NT2/D1 (cell line): Measurements from ENCODE around the gene NDOR1.
A peak's percentile ranks its signal among the peaks of the same experiment; 100 is the strongest.

Experiments used
- DNase-seq: peaks from one replicate; pipeline ENCODE4 v3.0.0-alpha.2; 2011; ENCODE audit warnings: low read depth, low spot score
- H3K27me3 ChIP-seq: 2 replicates; pipeline ENCODE4 v1.6.0; 2011; ENCODE audit warnings: mild to moderate bottlenecking; ENCODE audit not compliant: insufficient read length, insufficient read depth
- H3K36me3 ChIP-seq: 2 replicates; pipeline ENCODE4 v1.6.1; 2011; ENCODE audit warnings: mild to moderate bottlenecking, low read length, mixed read lengths; ENCODE audit not compliant: insufficient read depth, insufficient read length
- H3K4me1 ChIP-seq: 2 replicates; pipeline ENCODE4 v1.5.1; 2011; ENCODE audit not compliant: insufficient read depth, insufficient read length
- H3K4me3 ChIP-seq: 2 replicates; pipeline ENCODE4 v1.5.1; 2011; ENCODE audit warnings: low read depth; ENCODE audit not compliant: insufficient read length
- H3K9ac ChIP-seq: 2 replicates; pipeline ENCODE4 v1.6.0; 2011; ENCODE audit warnings: low read depth; ENCODE audit not compliant: insufficient read length
- H3K9me3 ChIP-seq: 2 replicates; pipeline ENCODE4 v1.5.1; 2011; ENCODE audit warnings: mild to moderate bottlenecking, low read length; ENCODE audit not compliant: insufficient read depth
- SUZ12 ChIP-seq: IDR thresholded peaks from 2 replicates; pipeline ENCODE4 v1.6.1; 2011; ENCODE audit not compliant: insufficient read length, insufficient read depth; ENCODE audit errors: extremely low read depth
- YY1 ChIP-seq: IDR thresholded peaks from 2 replicates; pipeline ENCODE4 v1.6.1; 2011; ENCODE audit not compliant: insufficient read length, insufficient read depth
- ZNF274 ChIP-seq: IDR thresholded peaks from 2 replicates; pipeline ENCODE4 v1.6.1; 2011; ENCODE audit warnings: mild to moderate bottlenecking, low read depth, low read length

The NDOR1 gene

GRCh38 chr9:137217276-137218211 lies 12.0 kb downstream of the NDOR1 start:
- H3K4me1 ChIP-seq = peaks cover 17% of the 10 kb centered on the region
- H3K4me3 ChIP-seq = no peak overlapping the region
- DNase-seq = no peak

DNA sequence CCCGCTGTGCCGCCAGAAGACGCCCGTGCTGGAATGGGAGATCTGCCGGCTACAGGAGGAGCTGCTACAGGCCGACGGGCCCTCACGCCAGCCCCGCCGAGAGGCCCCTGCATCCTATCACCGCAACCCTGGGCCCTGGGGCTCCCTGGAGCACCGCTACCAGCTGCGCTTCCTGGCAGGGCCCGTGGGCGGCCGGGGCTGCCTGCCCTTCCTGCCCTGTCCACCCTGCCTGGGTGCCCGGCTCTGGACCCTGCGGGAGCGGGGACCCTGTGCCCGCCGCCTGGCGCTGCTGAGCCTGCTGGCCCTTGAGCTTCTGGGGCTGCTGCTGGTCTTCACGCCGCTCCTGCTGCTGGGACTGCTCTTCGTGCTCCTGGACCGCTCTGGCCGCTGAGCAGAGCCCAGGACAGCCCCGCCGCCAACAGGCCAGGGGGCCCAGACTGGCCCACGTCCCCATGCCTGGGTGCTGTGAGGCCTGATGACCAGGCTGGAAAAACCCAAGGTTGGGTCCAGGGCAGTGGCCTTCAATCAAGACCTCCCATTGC lies 12.8 kb downstream of the NDOR1 start:
- H3K36me3 ChIP-seq = peaks cover 63% of the 10 kb centered on the region
- H3K4me1 ChIP-seq = peaks cover 21% of the 10 kb centered on the region
- DNase-seq = no peak
- H3K9me3 ChIP-seq = no peaks in the 10 kb centered on the region
- TF ChIP-seq ZNF274 (no peak), YY1 (no peak), SUZ12 (no peak)
- H3K9ac ChIP-seq = no peak overlapping the region
- peaks cover 13% of the 10 kb centered on the region for H3K27me3 ChIP-seq
- no peak overlapping the region for H3K4me3 ChIP-seq

More at GRCh38 chr9:137217276-137218211, 12.0 kb downstream of the NDOR1 start:
- no peak for TF ChIP-seq YY1
- H3K36me3 ChIP-seq = peaks cover 71% of the 10 kb centered on the region
- peaks cover 7% of the 10 kb centered on the region for H3K27me3 ChIP-seq
- peak overlapping the region; percentile 21 for H3K9ac ChIP-seq
- H3K9me3 ChIP-seq = no peaks in the 10 kb centered on the region

- TF ChIP-seq ZNF274 = no peak
- TF ChIP-seq YY1 = no peak
- no peak for TF ChIP-seq SUZ12
- Histone ChIP-seq H3K36me3 (peaks cover 58% of the 10 kb centered on the region), H3K4me3 (no peak overlapping the region), H3K27me3 (peaks cover 13% of the 10 kb centered on the region), H3K9ac (no peak overlapping the region), H3K4me1 (peaks cover 21% of the 10 kb centered on the region), H3K9me3 (no peaks in the 10 kb centered on the region)
- DNase-seq = no peak
These were observed 13.3 kb downstream of the NDOR1 start for GRCh38 chr9:137218754-137219271.

- no peaks in the 10 kb centered on the region for H3K9me3 ChIP-seq
- no peak overlapping the region for H3K4me3 ChIP-seq
- TF ChIP-seq YY1 (no peak), SUZ12 (no peak)
- peaks cover 23% of the 10 kb centered on the region for H3K4me1 ChIP-seq
- peaks cover 13% of the 10 kb centered on the region for H3K27me3 ChIP-seq
- H3K36me3 ChIP-seq = peaks cover 48% of the 10 kb centered on the region
- DNase-seq = no peak
- H3K9ac ChIP-seq = no peak overlapping the region
These were observed 14.3 kb downstream of the NDOR1 start for GRCh38 chr9:137219757-137220316.

DNA sequence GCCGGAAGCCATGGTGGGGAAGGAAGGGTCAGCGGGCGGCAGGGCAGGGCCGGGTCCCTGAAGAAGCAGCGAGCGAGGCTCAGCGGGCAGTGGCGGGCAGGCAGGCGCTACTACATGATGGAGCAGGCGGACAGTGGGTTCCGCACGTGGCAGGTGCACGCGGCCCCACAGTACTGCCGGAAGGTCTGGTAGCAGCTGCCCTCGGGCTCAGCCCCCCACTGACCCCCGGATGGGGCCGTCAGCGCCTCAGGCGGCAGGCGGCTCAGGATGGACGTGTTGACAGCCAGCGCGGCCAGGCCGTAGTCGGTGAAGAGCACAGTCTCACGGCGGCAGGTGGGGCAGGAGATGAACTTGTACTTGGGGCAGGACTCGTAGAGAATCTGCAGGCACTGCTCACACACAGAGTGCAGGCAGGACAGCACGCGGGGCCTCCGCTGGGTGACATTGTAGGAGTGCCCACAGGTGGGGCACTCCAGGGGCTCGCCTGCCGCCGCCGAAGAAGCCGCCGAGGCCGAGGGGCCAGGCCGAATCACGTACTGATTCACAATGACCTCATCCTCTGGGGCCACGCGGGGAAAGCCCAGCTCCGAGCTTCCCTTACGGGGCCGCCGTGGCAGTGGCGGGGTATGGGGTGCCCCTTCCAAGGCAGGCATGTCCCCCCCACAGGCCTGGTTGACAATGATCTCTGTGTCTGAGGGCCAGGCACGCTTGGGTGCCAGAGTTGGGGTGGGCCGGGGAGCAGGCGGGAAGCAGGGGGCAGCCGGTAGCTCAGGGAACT lies 15.0 kb downstream of the NDOR1 start:
- Histone ChIP-seq H3K4me3 (no peak overlapping the region), H3K9me3 (no peaks in the 10 kb centered on the region), H3K4me1 (peaks cover 27% of the 10 kb centered on the region), H3K9ac (no peak overlapping the region), H3K36me3 (peaks cover 41% of the 10 kb centered on the region), H3K27me3 (peaks cover 13% of the 10 kb centered on the region)
- no peak for DNase-seq
- no peak for TF ChIP-seq ZNF274
- no peak for TF ChIP-seq YY1
- no peak for TF ChIP-seq SUZ12

DNA sequence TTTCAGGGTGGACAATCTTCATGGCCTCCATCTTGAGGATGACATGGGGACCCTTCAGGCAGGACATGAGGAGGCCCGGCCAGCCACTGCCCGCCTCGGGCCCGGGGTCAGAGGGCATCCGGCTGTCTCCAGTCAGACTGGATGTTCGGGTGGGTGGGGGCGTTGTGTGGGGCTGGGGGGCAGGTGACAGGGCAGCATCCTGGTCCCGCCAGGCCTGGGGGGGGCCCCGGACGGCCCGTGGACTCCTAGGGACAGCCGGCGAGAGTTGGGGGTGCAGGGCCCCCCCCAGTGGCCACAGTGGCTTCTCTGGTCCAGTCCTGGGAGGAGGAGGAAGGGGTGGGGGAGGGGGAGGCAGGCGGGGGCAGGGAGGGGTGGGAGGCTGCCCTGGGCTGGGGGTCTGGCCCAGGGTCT lies 15.6 kb downstream of the NDOR1 start:
- TF ChIP-seq SUZ12 (no peak), ZNF274 (no peak), YY1 (no peak)
- H3K9me3 ChIP-seq = no peaks in the 10 kb centered on the region
- DNase-seq = no peak
- H3K36me3 ChIP-seq = peaks cover 35% of the 10 kb centered on the region
- H3K27me3 ChIP-seq = peaks cover 13% of the 10 kb centered on the region
- H3K9ac ChIP-seq = peak overlapping the region; percentile 70
- H3K4me1 ChIP-seq = peaks cover 27% of the 10 kb centered on the region
- H3K4me3 ChIP-seq = no peak overlapping the region
